HepG2 (cell line): ENCODE data around the gene PTPRB. TPM values are rescaled to one million over a fixed set of nuclear protein-coding genes. Genes with fewer than 3 reads are reported as not detected.

Experiments
- ATAC-seq: fragments of 200-7000 bp; cut with Tn5 transposase; 3 replicates; pipeline ENCODE4 v1.9.1; 2020; ENCODE audit warnings: mild to moderate bottlenecking, moderate library complexity
- BruUV-seq: library from RNA; stranded (reverse); fragments of 400-500 nt; replicated peaks from 2 replicates; lab custom pipeline; 2021; lab: Mats Ljungman, UMichigan
- CTCF ChIA-PET: fragments of 300-600 bp; formaldehyde crosslinking; extraction: SDS; loops from one replicate; lab custom pipeline; 2021; ENCODE audit warnings: low total read pairs, inconsistent platforms, low intra/inter-chr PET ratio; lab: Yijun Ruan, JAX
- POLR2A ChIA-PET: fragments of 350-600 bp; sonication (Branson Sonifier 250); formaldehyde crosslinking; loops from one replicate; lab custom pipeline; 2020; ENCODE audit warnings: antibody characterized with exemption, inconsistent platforms; lab: Yijun Ruan, JAX
- DNase-seq: peaks from one replicate; pipeline ENCODE4 v3.0.0-alpha.2; 2015; ENCODE audit warnings: low spot score
- FAIRE-seq: peaks from 3 replicates; lab custom pipeline; 2011; peaks lifted over from hg19 to GRCh38; lab: Jason Lieb, UNC
- H2AFZ ChIP-seq: one replicate; pipeline ENCODE4 v1.6.1; 2011; ENCODE audit warnings: low read length, inconsistent platforms
- H3K27ac ChIP-seq: fragments of 300-600 bp; 3 replicates; pipeline ENCODE4 v1.8.0; 2011; ENCODE audit warnings: mixed run types, mild to moderate bottlenecking, mixed read lengths, low read length, inconsistent platforms; ENCODE audit not compliant: insufficient read depth; ENCODE audit errors: extremely low read length
- H3K27me3 ChIP-seq, 2 experiments: fragments of 200-600 bp in 1 of 2; 2 replicates in 1 of 2; 3 replicates in 1 of 2; pipeline versions ENCODE4 v1.6.0 to v1.8.0; 2011; ENCODE audit warnings: low read length in 2 of 2, mild to moderate bottlenecking in 2 of 2, moderate library complexity in 2 of 2, inconsistent platforms in 1 of 2; ENCODE audit not compliant: insufficient read depth in 2 of 2, control insufficient read depth in 1 of 2
- H3K36me3 ChIP-seq, 2 experiments: fragments of 200-600 bp in 1 of 2; replicated peaks in 1 of 2; 2 replicates in 1 of 2; 3 replicates in 1 of 2; pipeline versions ENCODE4 v1.5.1 to v1.8.0; 2011; ENCODE audit warnings: low read length in 2 of 2, inconsistent platforms in 1 of 2; ENCODE audit not compliant: insufficient read depth in 2 of 2, control insufficient read depth in 1 of 2
- H3K4me1 ChIP-seq: 2 replicates; pipeline ENCODE4 v1.5.1; 2012; ENCODE audit warnings: low read length, inconsistent platforms; ENCODE audit not compliant: insufficient read depth
- H3K4me2 ChIP-seq: 2 replicates; pipeline ENCODE4 v1.6.0; 2011; ENCODE audit warnings: low read depth, low read length, inconsistent platforms
- H3K4me3 ChIP-seq, 3 experiments: fragments of 200-600 bp in 1 of 3; sonication (generic), shearing (Covaris generic) in 1 of 3; replicated peaks in 1 of 3; 2 replicates each; pipeline ENCODE4 v1.5.1; 2011 to 2016; ENCODE audit warnings: low read length in 3 of 3, inconsistent platforms in 2 of 3, low read depth in 2 of 3, mild to moderate bottlenecking in 2 of 3, control low read depth in 1 of 3, mixed read lengths in 1 of 3; ENCODE audit not compliant: insufficient read depth in 1 of 3
- H3K79me2 ChIP-seq: one replicate; pipeline ENCODE4 v1.6.1; 2011; ENCODE audit warnings: low read length, inconsistent platforms; ENCODE audit not compliant: insufficient read depth
- H3K9ac ChIP-seq: 2 replicates; pipeline ENCODE4 v1.6.0; 2011; ENCODE audit warnings: mild to moderate bottlenecking, low read depth, low read length, inconsistent platforms; ENCODE audit not compliant: insufficient read depth
- H3K9me3 ChIP-seq: 2 replicates; pipeline ENCODE4 v1.5.1; 2012; ENCODE audit warnings: mild to moderate bottlenecking, low read length
- H4K20me1 ChIP-seq: 2 replicates; pipeline ENCODE4 v1.6.0; 2011; ENCODE audit warnings: inconsistent platforms, mild to moderate bottlenecking, low read length, moderate library complexity; ENCODE audit not compliant: insufficient read depth
- CHD2 ChIP-seq: IDR thresholded peaks from 2 replicates; pipeline ENCODE4 v1.6.1; 2011; ENCODE audit warnings: low read depth, low read length, improper control_type of control experiment
- ELF3 ChIP-seq: IDR thresholded peaks from 2 replicates; pipeline ENCODE4 v1.6.1; 2016; ENCODE audit warnings: missing genetic modification reagents, missing compliant biosample characterization
- FOXO1 ChIP-seq: sonication (generic); formaldehyde crosslinking; IDR thresholded peaks from 2 replicates; pipeline ENCODE4 v1.4.0; 2020; ENCODE audit warnings: missing genetic modification reagents
- HMG20B ChIP-seq: conservative IDR thresholded peaks from 2 replicates; pipeline ENCODE4 v1.6.1; 2016; ENCODE audit warnings: missing genetic modification reagents, missing compliant biosample characterization
- HMGA1 ChIP-seq: sonication (generic); formaldehyde crosslinking; conservative IDR thresholded peaks from 2 replicates; pipeline ENCODE4 v1.4.0; 2020; ENCODE audit warnings: missing genetic modification reagents
- HMGXB3 ChIP-seq: sonication (generic); formaldehyde crosslinking; IDR thresholded peaks from 2 replicates; pipeline ENCODE4 v1.4.0; 2020; ENCODE audit warnings: missing genetic modification reagents, borderline replicate concordance
- IKZF1 ChIP-seq: fragments of 450-650 bp; IDR thresholded peaks from 2 replicates; pipeline ENCODE4 v1.7.1; 2016
- ISL2 ChIP-seq: sonication (generic); formaldehyde crosslinking; IDR thresholded peaks from 2 replicates; pipeline ENCODE4 v1.5.0; 2020; ENCODE audit warnings: missing genetic modification reagents
- KAT7 ChIP-seq: IDR thresholded peaks from 2 replicates; pipeline ENCODE4 v1.6.1; 2018; ENCODE audit warnings: borderline replicate concordance, missing compliant biosample characterization
- MXD4 ChIP-seq: IDR thresholded peaks from 2 replicates; pipeline ENCODE4 v1.6.1; 2016; ENCODE audit warnings: mild to moderate bottlenecking, missing biosample characterization, missing genetic modification reagents
- PBX3 ChIP-seq: sonication (generic); formaldehyde crosslinking; IDR thresholded peaks from 2 replicates; pipeline ENCODE4 v1.8.1; 2023; ENCODE audit warnings: missing genetic modification reagents, inconsistent platforms, borderline replicate concordance
- PHF5A ChIP-seq: IDR thresholded peaks from one replicate; pipeline ENCODE4 v1.6.1; 2018; ENCODE audit warnings: low read depth, missing genetic modification reagents; ENCODE audit not compliant: unreplicated experiment
- SMARCC2 ChIP-seq: fragments of 450-650 bp; IDR thresholded peaks from 2 replicates; pipeline ENCODE4 v1.6.1; 2017; ENCODE audit warnings: antibody characterized with exemption, mild to moderate bottlenecking
- SPEN ChIP-seq: sonication (generic); formaldehyde crosslinking; IDR thresholded peaks from 2 replicates; pipeline ENCODE4 v1.5.1; 2020; ENCODE audit warnings: low read depth, mild to moderate bottlenecking, missing genetic modification reagents
- TCF7L2 ChIP-seq: IDR thresholded peaks from 2 replicates; pipeline ENCODE4 v1.6.1; 2011; ENCODE audit warnings: mild to moderate bottlenecking, low read depth, low read length, moderate library complexity
- ZBTB38 ChIP-seq: sonication (generic); formaldehyde crosslinking; IDR thresholded peaks from 2 replicates; pipeline ENCODE4 v1.5.1; 2020; ENCODE audit warnings: mild to moderate bottlenecking, missing genetic modification reagents
- ZNF136 ChIP-seq: sonication (generic); formaldehyde crosslinking; IDR thresholded peaks from 2 replicates; pipeline ENCODE4 v1.8.1; 2022; ENCODE audit warnings: low read depth, mild to moderate bottlenecking, moderate library complexity, missing genetic modification reagents
- ZNF446 ChIP-seq: sonication (generic); formaldehyde crosslinking; IDR thresholded peaks from 2 replicates; pipeline ENCODE4 v1.5.0; 2020; ENCODE audit warnings: mild to moderate bottlenecking, missing genetic modification reagents
- ZNF780A ChIP-seq: sonication (generic); formaldehyde crosslinking; IDR thresholded peaks from 2 replicates; pipeline ENCODE4 v1.8.0; 2022; ENCODE audit warnings: mild to moderate bottlenecking, missing genetic modification reagents, moderate library complexity
- ZNF782 ChIP-seq: sonication (generic); formaldehyde crosslinking; IDR thresholded peaks from 2 replicates; pipeline ENCODE4 v1.4.0; 2020; ENCODE audit warnings: missing genetic modification reagents, mild to moderate bottlenecking, borderline replicate concordance
- WGBS: methylation state at CpG from one replicate; pipeline ENCODE4 v1.1.6; 2017; ENCODE audit warnings: low lambda C conversion rate; 5-methylcytosine and 5-hydroxymethylcytosine counted together
- in situ Hi-C: cut with HindIII; loops from 2 replicates; pipeline ENCODE4 v1.10.0; 2017; ENCODE audit warnings: low pct_unique_long_range_greater_than_20kb; ENCODE audit not compliant: extremely low pct_ligation_motif_present
- intact Hi-C: fragments of 100-400 bp; cut with micrococcal nuclease; formaldehyde crosslinking; loops from one replicate; pipeline ENCODE4 v1.10.0; 2022; ENCODE audit not compliant: unreplicated experiment
- polyA plus RNA-seq, 8 experiments: library from polyadenylated mRNA; depleted of rRNA in 3 of 8; stranded (reverse) in 7 of 8; unstranded in 1 of 8; fragments of >200 nt; fragmentation: Illumina TruSeq in 4 of 8; extraction: Trizol in 4 of 8; gene quantifications; 2 replicates each; pipeline versions ENCODE4 v1.2.1 to v1.2.3, GENCODE V29; 2011 to 2016; ENCODE audit warnings: low read depth in 4 of 8, missing spikeins in 1 of 8, mixed read lengths in 1 of 8; ENCODE audit not compliant: insufficient read depth in 1 of 8
- total RNA-seq, 5 experiments: library from RNA; depleted of rRNA; stranded (reverse); fragments of >200 nt; fragmentation: Illumina TruSeq; extraction: Trizol; gene quantifications; 2 replicates each; pipeline ENCODE4 v1.2.3, GENCODE V29; 2016; ENCODE audit warnings: low read depth in 1 of 5

The PTPRB gene
- total and polyA plus RNA-seq, 2 of the 13 experiments (the other 11 are each of a cell fraction or from before 2014, with no cell fraction given) = 0.02 to 0.07 TPM

GRCh38 chr12:70639535-70639934 is 2.3 kb upstream of the PTPRB start:
- DNase-seq = no peak
- no TSS peak for BruUV-seq
- POLR2A ChIA-PET = no interaction called here
- no peaks in the 10 kb centered on the region for H3K4me1 ChIP-seq
- no peak overlapping the region for H3K4me2 ChIP-seq
- WGBS = 60% methylated on average over 2 of the region's 2 CpGs
- CTCF ChIA-PET = no interaction called here
- H3K9me3 ChIP-seq = no peaks in the 10 kb centered on the region
- no peak for FAIRE-seq
- no peaks in the 10 kb centered on the region for H3K36me3 ChIP-seq
- H3K79me2 ChIP-seq = no peaks in the 10 kb centered on the region
- TF ChIP-seq ZNF446 (CRISPR knock-in tag) (no peak), ISL2 (no peak), CHD2 (no peak), KAT7 (CRISPR knock-in tag) (no peak), PHF5A (CRISPR knock-in tag) (no peak), ZNF136 (CRISPR knock-in tag) (no peak), HMGA1 (CRISPR knock-in tag) (no peak), FOXO1 (CRISPR knock-in tag) (no peak), IKZF1 (no peak), MXD4 (CRISPR knock-in tag) (no peak), TCF7L2 (no peak), ZNF780A (CRISPR knock-in tag) (no peak), SMARCC2 (no peak), SPEN (CRISPR knock-in tag) (no peak), HMGXB3 (CRISPR knock-in tag) (no peak), ZBTB38 (CRISPR knock-in tag) (no peak), ZNF782 (CRISPR knock-in tag) (no peak), ELF3 (CRISPR knock-in tag) (no peak), PBX3 (CRISPR knock-in tag) (no peak), HMG20B (no peak)
- no peak for ATAC-seq
- no peak overlapping the region for H3K9ac ChIP-seq
- no peak overlapping the region for H2AFZ ChIP-seq
- H3K4me3 ChIP-seq = no peak overlapping the region
- H3K27ac ChIP-seq = no peak overlapping the region
- no peaks in the 10 kb centered on the region; a peak in 1 of 5 replicates for H3K27me3 ChIP-seq
- H4K20me1 ChIP-seq = no peaks in the 10 kb centered on the region
- in situ Hi-C loops = no loop called here
- intact Hi-C loops = no loop called here
